Ovary (tissue), 3 donors: ENCODE data around the gene ACER3.

Experiments used
- CTCF ChIP-seq, 3 donors: fragments of 450-650 bp in 2 of 3; fragments of 200-600 bp in 1 of 3; IDR thresholded peaks; one replicate each; pipeline versions ENCODE4 v1.5.1 to v1.8.0; 2016 to 2022; ENCODE audit warnings: antibody characterized with exemption in 3 of 3, mild to moderate bottlenecking in 1 of 3
- POLR2A ChIP-seq: fragments of 450-650 bp; IDR thresholded peaks from one replicate; pipeline ENCODE4 v1.6.1; 2017; ENCODE audit warnings: antibody characterized with exemption, mild to moderate bottlenecking, moderate library complexity
- donor health status: DM: no; HTN: no; CAD: no.

GRCh38 chr11:77072851-77073327 lies 212.2 kb downstream of the ACER3 start:
- TF ChIP-seq CTCF (IDR thresholded peaks at IDR 0.05) (no peak), POLR2A (no peak)
